DND-41 (cell line): ENCODE measurements around the gene TRAPPC10.

Experiments
- CTCF ChIP-seq: IDR thresholded peaks from 2 replicates; pipeline ENCODE4 v1.5.1; 2012; ENCODE audit warnings: borderline replicate concordance, low read length, moderate library complexity, mild to moderate bottlenecking; ENCODE audit not compliant: poor library complexity, severe bottlenecking; ENCODE audit errors: extremely low read depth
- EZH2 ChIP-seq: IDR thresholded peaks from 3 replicates; pipeline ENCODE4 v1.6.1; 2012; ENCODE audit warnings: borderline replicate concordance, low read depth, mild to moderate bottlenecking, moderate library complexity, low read length, inconsistent platforms; ENCODE audit not compliant: severe bottlenecking

- TF ChIP-seq EZH2 (no peak), CTCF (no peak)
Measured at GRCh38 chr21:43995521-43996105, 16.5 kb upstream of the TRAPPC10 start.
